DMS53 (cell line): ENCODE measurements around the gene COL1A1.

Experiments
- DNase-seq: peaks from one replicate; lab custom pipeline; 2025; lab: John Stamatoyannopoulos, UW

The COL1A1 gene

GRCh38 chr17:50171371-50172071, 29.9 kb downstream of the COL1A1 start:
- DNase-seq, result no peak

GRCh38 chr17:50170662-50171370, 30.6 kb downstream of the COL1A1 start:
- DNase-seq, result peak; percentile 60

DNA sequence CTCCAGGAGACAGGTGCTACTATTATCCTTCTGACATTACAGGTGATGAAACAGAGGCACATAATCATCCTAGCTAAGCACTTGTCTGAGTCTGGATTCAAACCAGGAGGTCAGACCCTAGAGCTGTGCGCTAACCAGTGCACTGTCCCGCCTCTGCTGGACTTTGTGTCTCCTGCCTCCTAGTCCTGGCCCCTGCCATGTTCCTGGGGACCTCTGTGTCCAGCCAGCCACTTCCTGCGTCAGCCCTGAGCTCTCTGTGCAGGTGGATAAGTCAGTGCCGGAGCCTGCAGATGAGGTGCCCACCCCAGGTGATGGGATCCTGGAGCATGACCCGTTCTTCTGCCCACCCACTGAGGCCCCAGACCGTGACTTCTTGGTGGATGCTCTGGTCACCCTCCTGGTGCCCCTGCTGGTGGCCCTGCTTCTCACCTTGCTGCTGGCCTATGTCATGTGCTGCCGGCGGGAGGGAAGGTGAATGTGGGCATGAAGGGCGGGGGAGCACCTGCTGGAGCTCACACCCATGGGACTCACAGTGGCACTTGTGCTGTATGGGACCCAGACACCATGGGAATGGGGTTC, 31.5 kb downstream of the COL1A1 start:
- DNase-seq, result peak; percentile 24

DNA sequence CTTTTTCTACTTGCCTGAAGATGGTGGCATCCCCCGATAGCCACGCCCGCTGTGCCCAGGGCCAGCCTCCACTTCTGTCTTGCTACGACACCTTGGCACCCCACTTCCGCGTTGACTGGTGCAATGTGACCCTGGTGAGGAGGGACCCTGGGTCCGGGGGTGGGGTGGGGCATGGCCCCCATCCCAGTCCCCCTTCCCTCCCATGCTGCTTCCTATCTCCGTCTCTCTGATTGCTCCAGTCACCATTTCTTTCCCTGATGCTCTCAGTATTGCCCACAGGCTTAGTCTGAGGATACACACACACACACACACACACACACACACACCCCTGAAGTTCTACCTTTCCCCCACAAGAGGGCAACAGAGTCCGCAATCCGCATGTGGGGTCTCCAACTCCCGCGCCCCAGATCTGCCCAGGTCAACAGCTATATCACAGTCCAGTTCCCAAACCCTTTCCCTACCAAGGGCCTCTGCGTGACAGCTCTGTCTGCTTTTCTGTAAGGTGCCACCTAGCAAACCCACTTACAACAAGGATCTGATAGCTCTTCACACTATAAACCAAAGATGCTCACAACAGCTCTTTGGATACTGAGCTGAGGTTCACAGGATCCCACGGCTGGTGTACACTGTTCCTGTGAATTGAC, 32.2 kb downstream of the COL1A1 start:
- peak; percentile 83 for DNase-seq

GRCh38 chr17:50168319-50168718, 33.1 kb downstream of the COL1A1 start:
- no peak for DNase-seq

- DNase-seq, result no peak
Observed at GRCh38 chr17:50167371-50167770, 34.1 kb downstream of the COL1A1 start.

DNA sequence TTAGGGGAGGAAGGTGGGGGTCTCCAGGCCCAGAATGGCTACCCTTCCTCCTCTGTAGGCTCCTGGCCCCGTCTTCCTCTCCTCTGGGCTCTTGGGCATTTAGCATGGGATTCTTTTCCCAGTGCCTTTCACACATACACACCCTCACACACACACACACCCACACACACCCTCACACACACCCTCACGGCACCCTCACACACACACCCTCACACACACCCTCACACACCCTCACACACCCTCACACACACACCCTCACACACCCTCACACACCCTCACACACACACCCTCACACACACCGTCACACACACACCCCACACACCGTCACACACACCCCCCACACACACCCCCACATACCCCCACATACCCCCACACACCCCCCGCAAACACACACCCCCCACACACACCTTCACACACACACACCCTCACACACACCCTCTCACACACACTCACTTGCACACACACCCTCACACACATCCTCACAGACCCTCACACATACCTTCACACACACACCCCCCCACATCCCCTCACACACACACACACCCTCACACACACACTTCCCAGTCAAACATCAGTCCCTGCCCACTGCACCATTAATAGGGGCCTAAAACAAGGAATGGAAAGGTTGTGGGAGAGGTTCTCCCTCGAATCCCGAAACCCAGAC, 34.8 kb downstream of the COL1A1 start:
- DNase-seq, result no peak

- no peak for DNase-seq
Observed at GRCh38 chr17:50165867-50166517, 35.4 kb downstream of the COL1A1 start, which contains the start of gene SGCA. Gene SGCA, plus strand, starts transcription at chr17:50166005. Its CDS starts 36 bp downstream, at chr17:50166041.

GRCh38 chr17:50165466-50165865, 36.0 kb downstream of the COL1A1 start:
- DNase-seq, result no peak

GRCh38 chr17:50165066-50165465, 36.4 kb downstream of the COL1A1 start:
- no peak for DNase-seq

DNA sequence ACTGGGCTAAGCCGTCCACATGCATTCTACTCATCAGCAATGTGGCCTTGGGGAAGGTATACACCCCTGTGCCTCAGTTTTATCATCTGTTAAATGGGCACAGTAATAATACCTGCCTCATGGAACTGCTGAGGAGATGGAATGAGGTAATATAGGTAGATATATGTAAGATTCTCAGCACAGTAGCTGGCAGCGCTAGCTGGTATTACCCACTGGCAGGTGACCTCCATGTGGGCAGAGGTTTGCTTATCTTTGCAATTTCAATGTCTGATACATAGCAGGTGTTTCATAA, 36.8 kb downstream of the COL1A1 start:
- no peak for DNase-seq

GRCh38 chr17:50163843-50164696, 37.4 kb downstream of the COL1A1 start:
- DNase-seq, result no peak

GRCh38 chr17:50162466-50163254, 38.8 kb downstream of the COL1A1 start:
- DNase-seq, result no peak

GRCh38 chr17:50161911-50162288, 39.5 kb downstream of the COL1A1 start:
- no peak for DNase-seq

- peak; percentile 96 for DNase-seq
Observed at GRCh38 chr17:50161023-50161910, 40.2 kb downstream of the COL1A1 start.

DNA sequence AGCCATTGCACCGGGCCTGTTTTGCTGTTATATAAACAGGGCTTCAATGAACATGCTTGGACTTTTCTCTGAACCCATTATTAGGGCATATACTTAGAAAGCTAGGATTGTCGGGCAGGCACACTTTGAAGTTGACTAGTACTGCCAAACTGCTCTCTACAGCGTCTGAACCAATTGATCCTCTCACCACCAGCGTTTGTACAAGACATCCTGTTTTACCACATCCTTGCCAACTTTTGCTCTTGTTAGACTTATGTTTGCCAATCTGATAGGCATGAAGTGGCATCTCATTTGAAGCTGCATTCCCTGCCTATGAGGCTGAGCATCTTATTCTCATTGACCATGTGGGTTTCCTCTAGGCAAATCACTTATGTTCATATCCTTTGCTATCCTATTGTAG, 43.5 kb downstream of the COL1A1 start:
- no peak for DNase-seq

DNA sequence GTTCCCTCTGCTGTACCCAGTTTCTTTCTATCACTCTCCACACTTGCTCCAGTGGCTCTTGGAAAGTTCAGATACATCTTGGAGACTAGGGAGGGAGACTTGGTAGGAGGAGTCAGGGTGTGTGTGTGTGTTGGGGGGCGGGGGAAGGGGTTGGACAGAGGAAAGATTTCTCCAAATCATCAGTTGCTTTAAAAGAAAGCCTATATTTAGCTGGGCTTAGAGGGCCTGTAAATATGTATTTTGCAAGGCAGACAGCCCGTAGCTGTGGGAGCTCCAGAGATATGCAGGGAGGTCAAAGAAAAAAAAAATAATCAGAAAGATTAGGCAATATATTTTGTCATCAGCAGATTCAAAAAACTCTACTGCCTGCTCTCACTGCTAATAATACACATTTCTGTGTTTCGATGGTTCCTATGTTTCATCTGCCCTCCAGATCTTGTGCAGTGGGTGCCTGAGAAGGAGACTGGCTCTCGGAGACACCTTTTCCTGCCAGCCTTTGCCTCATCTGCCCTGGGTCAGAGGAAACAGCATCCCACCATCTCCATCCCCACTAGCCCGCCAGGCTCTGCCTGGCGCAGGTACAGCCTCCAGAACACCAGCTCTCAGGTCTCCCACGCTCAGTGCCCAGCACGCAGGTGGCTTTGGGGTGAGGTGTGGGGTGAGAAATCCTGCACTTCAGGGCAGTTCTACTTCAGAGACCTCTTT, 46.2 kb downstream of the COL1A1 start:
- no peak for DNase-seq

DNA sequence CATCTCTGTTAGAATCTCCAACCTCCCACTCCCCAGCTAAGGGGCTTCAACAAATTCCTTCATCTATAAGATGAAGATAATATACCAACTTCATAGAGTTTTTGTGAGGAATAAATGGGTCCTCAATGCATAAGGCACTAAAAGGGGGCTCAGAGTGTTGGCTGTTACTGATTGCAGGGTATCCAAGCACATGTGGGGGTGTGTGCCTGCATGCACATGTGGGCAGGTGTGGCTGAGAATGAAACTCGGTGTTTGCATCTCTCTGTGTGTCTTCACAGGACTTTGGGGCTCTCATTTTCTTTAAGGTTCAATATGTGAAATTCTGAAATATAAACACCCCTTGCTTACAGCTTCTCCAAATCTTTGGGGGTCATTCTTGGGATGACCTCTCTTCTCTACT, 46.8 kb downstream of the COL1A1 start:
- DNase-seq, result no peak
